Tibial artery (tissue), 4 donors: ENCODE data around the gene GNG10.

Source experiments
- DNase-seq, 2 donors: peaks; one replicate each; pipeline ENCODE4 v3.0.0-alpha.2; 2019
- H3K27ac ChIP-seq, 2 donors: fragments of 200-600 bp; sonication (generic) in 1 of 2; 1 replicate in 1 of 2; 2 replicates in 1 of 2; pipeline ENCODE4 v1.5.1; 2018 to 2019; ENCODE audit warnings: mild to moderate bottlenecking in 1 of 2
- H3K27me3 ChIP-seq, 2 donors: fragments of 200-600 bp; sonication (generic) in 1 of 2; one replicate each; pipeline versions ENCODE4 v1.5.1 to v1.6.0; 2016 to 2019
- H3K36me3 ChIP-seq, 3 donors: fragments of 200-600 bp; sonication (generic) in 2 of 3; one replicate each; pipeline ENCODE4 v1.5.1; 2016 to 2019; ENCODE audit warnings: mild to moderate bottlenecking in 2 of 3
- H3K4me1 ChIP-seq, 4 donors: fragments of 200-600 bp; sonication (generic) in 2 of 4; 1 replicate in 3 of 4; 2 replicates in 1 of 4; pipeline ENCODE4 v1.5.1; 2016 to 2019
- H3K4me3 ChIP-seq, 2 donors: fragments of 200-600 bp; sonication (generic) in 1 of 2; 1 replicate in 1 of 2; 2 replicates in 1 of 2; pipeline ENCODE4 v1.5.1; 2018 to 2019; ENCODE audit warnings: mild to moderate bottlenecking in 2 of 2
- H3K9me3 ChIP-seq, 3 donors: fragments of 200-600 bp; sonication (generic) in 1 of 3; one replicate each; pipeline ENCODE4 v1.5.1; 2016 to 2019
- intact Hi-C: fragments of 100-400 bp; cut with DNase I; formaldehyde crosslinking; loops from one replicate; pipeline ENCODE4 v1.15.0; 2023; ENCODE audit warnings: low total_unique reads
- TF ChIP-seq, protein P1 (sequence below), 2 experiments: fragments of 200-600 bp in 1 of 2; fragments of 450-650 bp in 1 of 2; IDR thresholded peaks; one replicate each; pipeline ENCODE4 v1.5.1; 2017 to 2019; ENCODE audit warnings: antibody characterized with exemption in 2 of 2, mild to moderate bottlenecking in 1 of 2, moderate library complexity in 1 of 2

Gene GNG10

DNA sequence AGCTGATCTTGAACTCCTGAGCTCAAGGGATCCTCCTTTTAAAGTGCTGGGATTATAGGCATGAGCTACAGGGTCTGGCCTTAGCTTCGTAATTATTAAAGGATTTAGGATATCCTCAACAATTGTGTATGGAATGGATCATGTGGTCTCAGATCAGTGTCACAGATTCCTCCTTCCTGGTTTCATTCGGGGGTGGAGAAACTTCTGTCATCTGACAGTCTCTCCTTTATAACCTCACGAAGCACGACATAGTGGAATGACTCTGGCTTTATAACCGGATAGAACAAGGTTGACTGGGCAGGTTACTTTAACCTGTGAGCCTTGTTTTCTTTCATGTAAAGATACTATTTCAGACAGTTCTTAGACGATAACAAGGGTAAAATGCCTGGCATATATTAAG, 4.4 kb upstream of the GNG10 start:
- TF ChIP-seq, protein P1, sequence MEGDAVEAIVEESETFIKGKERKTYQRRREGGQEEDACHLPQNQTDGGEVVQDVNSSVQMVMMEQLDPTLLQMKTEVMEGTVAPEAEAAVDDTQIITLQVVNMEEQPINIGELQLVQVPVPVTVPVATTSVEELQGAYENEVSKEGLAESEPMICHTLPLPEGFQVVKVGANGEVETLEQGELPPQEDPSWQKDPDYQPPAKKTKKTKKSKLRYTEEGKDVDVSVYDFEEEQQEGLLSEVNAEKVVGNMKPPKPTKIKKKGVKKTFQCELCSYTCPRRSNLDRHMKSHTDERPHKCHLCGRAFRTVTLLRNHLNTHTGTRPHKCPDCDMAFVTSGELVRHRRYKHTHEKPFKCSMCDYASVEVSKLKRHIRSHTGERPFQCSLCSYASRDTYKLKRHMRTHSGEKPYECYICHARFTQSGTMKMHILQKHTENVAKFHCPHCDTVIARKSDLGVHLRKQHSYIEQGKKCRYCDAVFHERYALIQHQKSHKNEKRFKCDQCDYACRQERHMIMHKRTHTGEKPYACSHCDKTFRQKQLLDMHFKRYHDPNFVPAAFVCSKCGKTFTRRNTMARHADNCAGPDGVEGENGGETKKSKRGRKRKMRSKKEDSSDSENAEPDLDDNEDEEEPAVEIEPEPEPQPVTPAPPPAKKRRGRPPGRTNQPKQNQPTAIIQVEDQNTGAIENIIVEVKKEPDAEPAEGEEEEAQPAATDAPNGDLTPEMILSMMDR (IDR thresholded peaks at IDR 0.05): no peak
- H3K27me3 ChIP-seq: no peaks in the 10 kb centered on the region
- intact Hi-C loops: no loop called here

DNA sequence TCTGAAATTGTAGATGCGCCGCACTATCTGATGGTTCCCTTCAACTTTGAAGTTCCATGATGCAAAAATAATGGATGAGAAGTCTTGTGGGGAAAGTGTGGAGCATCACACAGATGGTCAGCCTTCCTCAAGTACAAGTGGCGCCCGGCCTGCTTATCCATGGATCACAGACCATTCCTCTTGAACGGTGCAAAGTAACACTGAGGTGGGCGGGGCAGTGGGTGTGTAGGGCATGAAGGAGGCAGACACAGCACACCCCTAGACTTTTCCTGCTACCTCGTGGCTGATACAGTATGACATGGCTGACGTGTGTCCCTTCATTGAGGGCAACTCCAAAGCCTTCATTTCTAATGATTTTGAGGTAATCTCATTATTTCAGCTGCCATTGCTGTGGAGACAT, 2.5 kb upstream of the GNG10 start:
- DNase-seq: no peak
- H3K4me3 ChIP-seq: no peak overlapping the region
- no peaks in the 10 kb centered on the region for H3K9me3 ChIP-seq
- intact Hi-C loops: no loop called here
- H3K27me3 ChIP-seq: no peaks in the 10 kb centered on the region
- H3K36me3 ChIP-seq: peaks cover 0 to 8% (median 0%) of the 10 kb centered on the region in 3 donors
- H3K4me1 ChIP-seq: peaks cover 0 to 15% (median 10%) of the 10 kb centered on the region in 4 donors
- no peak overlapping the region for H3K27ac ChIP-seq
- TF ChIP-seq, protein P1 (IDR thresholded peaks at IDR 0.05): no peak

More for the DNA sequence above, 4.4 kb upstream of the GNG10 start:
- H3K27ac ChIP-seq: no peak overlapping the region
- DNase-seq: no peak
- peaks cover 0 to 14% (median 0%) of the 10 kb centered on the region in 3 donors for H3K36me3 ChIP-seq
- peaks cover 0 to under 1% (median 0%) of the 10 kb centered on the region in 4 donors for H3K4me1 ChIP-seq
- no peaks in the 10 kb centered on the region for H3K9me3 ChIP-seq
- H3K4me3 ChIP-seq: no peak overlapping the region

DNA sequence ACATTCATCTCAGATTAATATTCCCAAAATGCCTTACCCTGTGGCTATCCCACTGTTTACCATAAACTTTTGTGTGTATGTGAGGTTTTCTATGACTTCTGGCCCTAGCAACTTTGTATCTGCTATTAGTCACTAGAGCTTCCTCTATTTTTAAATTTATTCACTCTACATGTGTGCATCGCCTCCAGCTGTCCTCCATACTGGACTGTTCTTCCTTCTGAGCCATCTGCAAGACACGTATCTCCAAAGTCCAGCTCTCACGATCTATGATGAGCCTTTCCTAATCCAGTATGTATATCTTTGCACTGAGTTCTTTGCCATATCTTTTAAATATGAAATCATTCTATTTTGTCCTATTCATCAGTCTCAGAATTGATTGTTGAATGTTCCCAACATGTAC, 1.7 kb upstream of the GNG10 start:
- intact Hi-C loops: no loop called here
- H3K4me3 ChIP-seq: no peak overlapping the region
- H3K36me3 ChIP-seq: peaks cover 0 to 7% (median 0%) of the 10 kb centered on the region in 3 donors
- TF ChIP-seq, protein P1 (IDR thresholded peaks at IDR 0.05): no peak
- H3K9me3 ChIP-seq: no peaks in the 10 kb centered on the region
- H3K27ac ChIP-seq: no peak overlapping the region
- no peak for DNase-seq
- H3K4me1 ChIP-seq: peaks cover 0 to 15% (median 10%) of the 10 kb centered on the region in 4 donors
- H3K27me3 ChIP-seq: no peaks in the 10 kb centered on the region

DNA sequence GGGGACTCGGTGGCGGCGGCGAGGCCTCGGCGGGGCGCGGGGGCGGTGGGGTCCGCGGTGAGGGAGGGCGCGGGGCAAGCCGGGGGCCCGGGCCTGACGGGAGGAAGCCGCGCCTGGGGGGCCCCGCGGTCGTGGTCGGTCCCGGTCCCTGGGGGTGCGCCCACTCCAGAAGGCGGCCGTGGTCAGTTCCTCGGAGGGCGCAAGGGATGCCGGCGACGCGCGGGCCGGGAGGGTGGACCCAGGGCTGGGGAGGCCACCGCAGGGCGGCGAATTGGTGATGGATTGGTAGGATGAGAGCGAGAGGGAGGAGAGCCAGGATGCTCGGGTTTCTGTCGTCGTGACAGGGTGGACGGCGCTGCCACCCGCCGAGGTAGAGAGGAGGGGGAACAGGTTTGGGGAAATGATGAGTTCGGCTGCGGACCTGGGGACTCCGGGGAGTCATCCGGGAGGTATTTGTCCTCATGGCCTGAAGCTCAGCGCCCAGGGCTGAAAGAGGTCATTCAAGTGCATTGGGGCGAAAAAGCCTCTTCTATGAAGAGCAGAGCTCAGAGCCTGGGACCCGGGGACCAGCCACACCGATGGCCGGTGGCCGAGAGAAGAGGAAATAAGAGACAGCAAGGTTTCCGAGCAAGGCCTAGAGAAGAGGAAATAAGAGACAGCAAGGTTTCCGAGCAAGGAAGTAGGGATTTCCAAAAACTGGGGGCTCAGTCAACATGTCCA, 557 bp downstream of the GNG10 start:
- Histone ChIP-seq H3K4me1 (peaks cover 0 to 15% (median 10%) of the 10 kb centered on the region in 4 donors), H3K9me3 (no peaks in the 10 kb centered on the region), H3K27me3 (no peaks in the 10 kb centered on the region), H3K27ac (peak overlapping the region; percentile 71 to 76), H3K36me3 (peaks cover 3 to 4% (median 4%) of the 10 kb centered on the region in 3 donors), H3K4me3 (peak overlapping the region; percentile 81 to 87)
- DNase-seq: peak; percentile 24 to 66
- TF ChIP-seq, protein P1 (IDR thresholded peaks at IDR 0.05): no peak
- intact Hi-C loops: loop anchor here (1.0 kb wide), 1 partner anchor 63 kb away; the partner anchor contains the start of gene PTGR1

DNA sequence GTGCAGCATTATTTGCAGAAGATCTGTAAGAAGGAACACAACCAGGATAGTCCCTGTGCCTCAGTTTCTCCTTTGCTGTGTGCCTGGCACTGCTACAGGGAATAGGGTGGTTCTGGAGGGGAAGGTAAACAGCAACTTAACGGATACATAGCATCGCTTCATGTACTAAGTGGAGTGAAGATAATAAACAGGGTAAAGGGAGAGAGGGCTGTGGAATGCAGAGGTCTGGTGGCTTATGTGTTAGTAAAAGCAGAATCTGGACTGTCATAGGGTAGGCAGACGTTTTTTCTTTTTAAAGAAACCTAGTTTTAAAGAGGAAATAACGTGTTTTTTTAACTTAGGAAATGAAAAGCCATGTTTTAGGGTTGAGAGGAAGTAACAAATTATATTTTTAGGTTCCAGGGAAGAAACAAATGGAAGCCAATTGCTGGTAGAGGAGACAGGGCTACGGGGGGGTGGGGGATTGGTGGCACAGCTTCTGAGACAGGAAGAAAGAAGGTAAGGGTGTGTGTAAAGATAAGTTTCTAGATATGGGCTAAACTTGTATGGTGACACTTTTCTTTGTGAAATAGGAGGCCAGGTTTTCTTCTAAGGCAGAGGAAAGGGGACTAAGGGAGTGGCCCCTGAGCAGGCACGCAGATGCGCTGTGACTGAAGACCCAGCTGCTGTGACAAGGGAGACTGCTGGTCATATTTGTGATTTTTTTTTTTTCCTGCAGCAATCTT, 1.3 kb downstream of the GNG10 start:
- H3K27me3 ChIP-seq: no peaks in the 10 kb centered on the region
- peaks cover 0 to 15% (median 10%) of the 10 kb centered on the region in 4 donors for H3K4me1 ChIP-seq
- H3K9me3 ChIP-seq: no peaks in the 10 kb centered on the region
- DNase-seq: no peak
- H3K27ac ChIP-seq: peak overlapping the region; percentile 71 to 76
- TF ChIP-seq, protein P1 (IDR thresholded peaks at IDR 0.05): no peak
- H3K36me3 ChIP-seq: peaks cover 10 to 12% (median 10%) of the 10 kb centered on the region in 3 donors
- intact Hi-C loops: no loop called here
- peak overlapping the region; percentile 81 to 87 for H3K4me3 ChIP-seq
